ENCODE results near the gene ASB17. TPM values are rescaled to one million over a fixed set of nuclear protein-coding genes. Genes with fewer than 3 reads are reported as not detected.

ASB17 gene
- total RNA-seq, result not detected in 2 replicates

GRCh38 chr1:75932304-75932703 is at the start of gene ASB17:
Gene ASB17 (minus strand): TSS chr1:75932404. CDS start chr1:75932291, 113 bp downstream.

Other genes starting within 250 kb of the ASB17 start
- 28.0 and 30.9 TPM in 2 replicates for gene ACADM, start 207.7 kb downstream of the ASB17 start, total RNA-seq
- gene RABGGTB, start 146.1 kb downstream of the ASB17 start, total RNA-seq, result 139 and 143 TPM in 2 replicates
- gene MSH4, start 135.5 kb downstream of the ASB17 start, total RNA-seq, result 0.34 and 1.1 TPM in 2 replicates
- gene ST6GALNAC3, start 142.3 kb upstream of the ASB17 start, total RNA-seq, result 1.8 and 3.8 TPM in 2 replicates